Prostate gland (tissue), 2 donors: ENCODE results near the gene KCNT1.

Experiments
- CTCF ChIP-seq, 4 experiments: fragments of 200-600 bp in 2 of 4; fragments of 450-650 bp in 2 of 4; sonication (generic) in 2 of 4; IDR thresholded peaks; 1 replicate in 3 of 4; 2 replicates in 1 of 4; pipeline ENCODE4 v1.5.1; 2016 to 2019; ENCODE audit warnings: antibody characterized with exemption in 4 of 4, mild to moderate bottlenecking in 2 of 4, moderate library complexity in 2 of 4
- POLR2A ChIP-seq: fragments of 450-650 bp; IDR thresholded peaks from one replicate; pipeline ENCODE4 v1.6.1; 2016; ENCODE audit warnings: antibody characterized with exemption, mild to moderate bottlenecking
- POLR2AphosphoS5 ChIP-seq: sonication (generic); formaldehyde crosslinking; IDR thresholded peaks from one replicate; pipeline ENCODE4 v1.6.1; 2017; ENCODE audit warnings: antibody characterized with exemption

GRCh38 chr9:135690836-135691570 is 11.0 kb upstream of the KCNT1 start:
- no peak for TF ChIP-seq CTCF (IDR thresholded peaks at IDR 0.05)
- TF ChIP-seq POLR2AphosphoS5, result no peak
- no peak for TF ChIP-seq POLR2A
